ENCODE data around the gene CSMD2.

CSMD2 gene

GRCh38 chr1:33477451-33477850 is 687.6 kb downstream of the CSMD2 start:
- ATAC-seq (replicated peaks; ENCODE audit: extremely low read depth, poor library complexity, severe bottlenecking), result no peak
- Mint-ChIP-seq H3K36me3 (ENCODE audit: insufficient read depth) (no peaks in the 10 kb centered on the region), H3K27ac (ENCODE audit: low read depth) (no peak overlapping the region), H3K27me3 (no peaks in the 10 kb centered on the region), H3K9me3 (no peaks in the 10 kb centered on the region), H3K4me1 (peaks cover 28% of the 10 kb centered on the region), H3K4me3 (no peak overlapping the region)
- DNase-seq (ENCODE audit: low spot score in 2 of 2), result no peak

- no peaks in the 10 kb centered on the region for H3K36me3 Mint-ChIP-seq (ENCODE audit: insufficient read depth)
- DNase-seq (ENCODE audit: low spot score in 2 of 2), result no peak
- peak overlapping the region; percentile 87 for H3K27ac Mint-ChIP-seq (ENCODE audit: low read depth)
- H3K4me1 Mint-ChIP-seq, result peaks cover 33% of the 10 kb centered on the region
- H3K27me3 Mint-ChIP-seq, result no peaks in the 10 kb centered on the region
- H3K4me3 Mint-ChIP-seq, result peak overlapping the region; percentile 81
- ATAC-seq (replicated peaks; ENCODE audit: extremely low read depth, poor library complexity, severe bottlenecking), result no peak
- no peaks in the 10 kb centered on the region for H3K9me3 Mint-ChIP-seq
Observed at GRCh38 chr1:33473900-33474299, 691.1 kb downstream of the CSMD2 start.

- DNase-seq (ENCODE audit: low spot score in 2 of 2), result peak; percentile 63 to 68
- Mint-ChIP-seq H3K27me3 (no peaks in the 10 kb centered on the region), H3K27ac (ENCODE audit: low read depth) (peak within 1 kb of the TSS; percentile 87), H3K9me3 (no peaks in the 10 kb centered on the region), H3K4me1 (peaks cover 26% of the 10 kb centered on the region), H3K36me3 (ENCODE audit: insufficient read depth) (no peaks in the 10 kb centered on the region), H3K4me3 (peak within 1 kb of the TSS; percentile 81)
- ATAC-seq (replicated peaks; ENCODE audit: extremely low read depth, poor library complexity, severe bottlenecking), result peak; percentile 98
Observed at GRCh38 chr1:33472269-33472980, 692.6 kb downstream of the CSMD2 start, which contains the start of gene ZSCAN20. TSS of gene ZSCAN20 (plus strand) at chr1:33472645. CDS start at chr1:33479289, 6,644 bp downstream.

GRCh38 chr1:33471416-33471815 is 693.6 kb downstream of the CSMD2 start:
- H3K4me1 Mint-ChIP-seq, result peaks cover 26% of the 10 kb centered on the region
- H3K9me3 Mint-ChIP-seq, result no peaks in the 10 kb centered on the region
- H3K36me3 Mint-ChIP-seq (ENCODE audit: insufficient read depth), result no peaks in the 10 kb centered on the region
- DNase-seq (ENCODE audit: low spot score in 2 of 2) (no peak), ATAC-seq (replicated peaks; ENCODE audit: extremely low read depth, poor library complexity, severe bottlenecking) (no peak)
- H3K27me3 Mint-ChIP-seq, result no peaks in the 10 kb centered on the region
- H3K27ac Mint-ChIP-seq (ENCODE audit: low read depth), result no peak overlapping the region
- H3K4me3 Mint-ChIP-seq, result no peak overlapping the region

- Mint-ChIP-seq H3K27me3 (no peaks in the 10 kb centered on the region), H3K9me3 (no peaks in the 10 kb centered on the region), H3K4me1 (peaks cover 26% of the 10 kb centered on the region), H3K36me3 (ENCODE audit: insufficient read depth) (no peaks in the 10 kb centered on the region), H3K27ac (ENCODE audit: low read depth) (no peak overlapping the region), H3K4me3 (peak overlapping the region; percentile 6)
- peak; percentile 21 to 25 for DNase-seq (ENCODE audit: low spot score in 2 of 2)
- ATAC-seq (replicated peaks; ENCODE audit: extremely low read depth, poor library complexity, severe bottlenecking), result peak; percentile 29
Observed at GRCh38 chr1:33470495-33471012, 694.5 kb downstream of the CSMD2 start.

GRCh38 chr1:33469691-33470090 is 695.3 kb downstream of the CSMD2 start:
- no peak for DNase-seq (ENCODE audit: low spot score in 2 of 2)
- H3K4me3 Mint-ChIP-seq, result no peak overlapping the region
- H3K36me3 Mint-ChIP-seq (ENCODE audit: insufficient read depth), result no peaks in the 10 kb centered on the region
- no peak overlapping the region for H3K27ac Mint-ChIP-seq (ENCODE audit: low read depth)
- H3K9me3 Mint-ChIP-seq, result no peaks in the 10 kb centered on the region
- peaks cover 26% of the 10 kb centered on the region for H3K4me1 Mint-ChIP-seq
- H3K27me3 Mint-ChIP-seq, result no peaks in the 10 kb centered on the region
- ATAC-seq (replicated peaks; ENCODE audit: extremely low read depth, poor library complexity, severe bottlenecking), result no peak

GRCh38 chr1:33468967-33469366 is 696.1 kb downstream of the CSMD2 start:
- peaks cover 26% of the 10 kb centered on the region for H3K4me1 Mint-ChIP-seq
- H3K4me3 Mint-ChIP-seq, result no peak overlapping the region
- no peaks in the 10 kb centered on the region for H3K27me3 Mint-ChIP-seq
- no peak overlapping the region for H3K27ac Mint-ChIP-seq (ENCODE audit: low read depth)
- DNase-seq (ENCODE audit: low spot score in 2 of 2), result no peak
- no peaks in the 10 kb centered on the region for H3K9me3 Mint-ChIP-seq
- no peaks in the 10 kb centered on the region for H3K36me3 Mint-ChIP-seq (ENCODE audit: insufficient read depth)
- ATAC-seq (replicated peaks; ENCODE audit: extremely low read depth, poor library complexity, severe bottlenecking), result no peak

GRCh38 chr1:33468531-33468930 is 696.5 kb downstream of the CSMD2 start:
- Mint-ChIP-seq H3K36me3 (ENCODE audit: insufficient read depth) (no peaks in the 10 kb centered on the region), H3K27ac (ENCODE audit: low read depth) (no peak overlapping the region), H3K4me3 (no peak overlapping the region), H3K4me1 (peaks cover 23% of the 10 kb centered on the region), H3K27me3 (no peaks in the 10 kb centered on the region), H3K9me3 (no peaks in the 10 kb centered on the region)
- ATAC-seq (replicated peaks; ENCODE audit: extremely low read depth, poor library complexity, severe bottlenecking) (no peak), DNase-seq (ENCODE audit: low spot score in 2 of 2) (no peak)

GRCh38 chr1:33468011-33468410 is 697.0 kb downstream of the CSMD2 start:
- no peaks in the 10 kb centered on the region for H3K36me3 Mint-ChIP-seq (ENCODE audit: insufficient read depth)
- no peak overlapping the region for H3K4me3 Mint-ChIP-seq
- H3K4me1 Mint-ChIP-seq, result peaks cover 17% of the 10 kb centered on the region
- no peaks in the 10 kb centered on the region for H3K27me3 Mint-ChIP-seq
- ATAC-seq (replicated peaks; ENCODE audit: extremely low read depth, poor library complexity, severe bottlenecking) (no peak), DNase-seq (ENCODE audit: low spot score in 2 of 2) (no peak)
- H3K27ac Mint-ChIP-seq (ENCODE audit: low read depth), result no peak overlapping the region
- H3K9me3 Mint-ChIP-seq, result no peaks in the 10 kb centered on the region

GRCh38 chr1:33466159-33466558 is 698.9 kb downstream of the CSMD2 start:
- H3K4me3 Mint-ChIP-seq, result no peak overlapping the region
- H3K36me3 Mint-ChIP-seq (ENCODE audit: insufficient read depth), result peaks cover 2% of the 10 kb centered on the region
- no peaks in the 10 kb centered on the region for H3K27me3 Mint-ChIP-seq
- ATAC-seq (replicated peaks; ENCODE audit: extremely low read depth, poor library complexity, severe bottlenecking) (no peak), DNase-seq (ENCODE audit: low spot score in 2 of 2) (no peak)
- H3K9me3 Mint-ChIP-seq, result no peaks in the 10 kb centered on the region
- no peak overlapping the region for H3K27ac Mint-ChIP-seq (ENCODE audit: low read depth)
- peaks cover 6% of the 10 kb centered on the region for H3K4me1 Mint-ChIP-seq

GRCh38 chr1:33465316-33465715 is 699.7 kb downstream of the CSMD2 start:
- Mint-ChIP-seq H3K4me3 (no peak overlapping the region), H3K9me3 (no peaks in the 10 kb centered on the region), H3K27ac (ENCODE audit: low read depth) (no peak overlapping the region), H3K4me1 (no peaks in the 10 kb centered on the region), H3K36me3 (ENCODE audit: insufficient read depth) (peaks cover 2% of the 10 kb centered on the region), H3K27me3 (no peaks in the 10 kb centered on the region)
- DNase-seq (ENCODE audit: low spot score in 2 of 2) (no peak), ATAC-seq (replicated peaks; ENCODE audit: extremely low read depth, poor library complexity, severe bottlenecking) (no peak)

GRCh38 chr1:33464552-33464951 is 700.5 kb downstream of the CSMD2 start:
- Mint-ChIP-seq H3K4me3 (no peak overlapping the region), H3K27me3 (peaks cover under 1% of the 10 kb centered on the region), H3K36me3 (ENCODE audit: insufficient read depth) (peaks cover 2% of the 10 kb centered on the region), H3K27ac (ENCODE audit: low read depth) (no peak overlapping the region), H3K4me1 (no peaks in the 10 kb centered on the region), H3K9me3 (no peaks in the 10 kb centered on the region)
- ATAC-seq (replicated peaks; ENCODE audit: extremely low read depth, poor library complexity, severe bottlenecking) (no peak), DNase-seq (ENCODE audit: low spot score in 2 of 2) (no peak)
